Karpas-422 (cell line): ENCODE data around the gene NOC2L. TPM values are rescaled to one million over a fixed set of nuclear protein-coding genes. Genes with fewer than 3 reads are reported as not detected.
A peak's percentile ranks its signal among the peaks of the same experiment; 100 is the strongest.

Experiments
- DNase-seq: peaks from one replicate; pipeline ENCODE4 v3.0.0-alpha.2; 2015
- H2AFZ ChIP-seq: fragments of 200-600 bp; sonication (generic); 2 replicates; pipeline ENCODE4 v1.6.1; 2014; ENCODE audit warnings: antibody characterized with exemption, low read length, mixed read lengths
- H3K27ac ChIP-seq: fragments of 200-600 bp; sonication (generic); 2 replicates; pipeline ENCODE4 v1.5.1; 2014; ENCODE audit warnings: mild to moderate bottlenecking, low read length, moderate library complexity
- H3K27me3 ChIP-seq: fragments of 200-600 bp; sonication (generic); 2 replicates; pipeline ENCODE4 v1.6.1; 2014; ENCODE audit warnings: low read length, mixed read lengths
- H3K36me3 ChIP-seq: fragments of 200-600 bp; sonication (generic); 2 replicates; pipeline ENCODE4 v1.6.1; 2014; ENCODE audit warnings: low read length, mixed read lengths; ENCODE audit not compliant: insufficient read depth
- H3K4me1 ChIP-seq: fragments of 200-600 bp; sonication (generic); 2 replicates; pipeline ENCODE4 v1.6.1; 2014; ENCODE audit warnings: mild to moderate bottlenecking, low read length, mixed read lengths
- H3K4me2 ChIP-seq: fragments of 200-600 bp; sonication (generic); 2 replicates; pipeline ENCODE4 v1.6.1; 2014; ENCODE audit warnings: low read length, low read depth, mild to moderate bottlenecking; ENCODE audit not compliant: poor library complexity, severe bottlenecking
- H3K4me3 ChIP-seq: fragments of 200-600 bp; sonication (generic); 2 replicates; pipeline ENCODE4 v1.5.1; 2014; ENCODE audit warnings: mild to moderate bottlenecking, antibody characterized with exemption, low read length, mixed read lengths
- H3K79me2 ChIP-seq: fragments of 200-600 bp; sonication (generic); 2 replicates; pipeline ENCODE4 v1.6.1; 2014; ENCODE audit warnings: mild to moderate bottlenecking, low read length, mixed read lengths
- H3K9ac ChIP-seq: fragments of 200-600 bp; sonication (generic); 2 replicates; pipeline ENCODE4 v1.6.0; 2014; ENCODE audit warnings: low read length
- H3K9me2 ChIP-seq: fragments of 200-600 bp; sonication (generic), shearing (Covaris generic); replicated peaks from 2 replicates; pipeline ENCODE4 v1.6.0; 2014; ENCODE audit warnings: mild to moderate bottlenecking, low read length, moderate library complexity; ENCODE audit not compliant: insufficient read depth
- H3K9me3 ChIP-seq: fragments of 300-700, 200-600 bp; sonication (generic); 2 replicates; pipeline ENCODE4 v1.6.1; 2014; ENCODE audit warnings: low read length, mixed read lengths
- H4K20me1 ChIP-seq: fragments of 200-600 bp; sonication (generic); 2 replicates; pipeline ENCODE4 v1.6.1; 2014; ENCODE audit warnings: mild to moderate bottlenecking, antibody characterized with exemption, low read length, low read depth; ENCODE audit not compliant: insufficient read depth
- total RNA-seq: library from RNA; depleted of rRNA; stranded (reverse); fragments of >200 nt; shearing (Covaris generic); gene quantifications from 2 replicates; pipeline ENCODE4 v1.2.3, GENCODE V29; 2014; ENCODE audit warnings: low replicate concordance

Gene NOC2L
- total RNA-seq, 1 experiment from 2014 or later, result 32.5 TPM

- H3K9me3 ChIP-seq, result no peaks in the 10 kb centered on the region
- peaks cover 33% of the 10 kb centered on the region; the same call in 1 of the 2 replicates for H4K20me1 ChIP-seq
- H3K9me2 ChIP-seq, result no peaks in the 10 kb centered on the region
- H3K27me3 ChIP-seq, result no peaks in the 10 kb centered on the region
- no peak overlapping the region for H3K4me2 ChIP-seq
- peaks cover 8% of the 10 kb centered on the region; the same call in 1 of the 2 replicates for H3K36me3 ChIP-seq
- H3K79me2 ChIP-seq, result no peaks in the 10 kb centered on the region
- H3K4me1 ChIP-seq, result peaks cover 19% of the 10 kb centered on the region
- no peak overlapping the region for H2AFZ ChIP-seq
- H3K27ac ChIP-seq, result no peak overlapping the region
- no peak for DNase-seq
- no peak overlapping the region for H3K9ac ChIP-seq
- H3K4me3 ChIP-seq, result no peak overlapping the region
Measured at GRCh38 chr1:945688-946556, 13.1 kb downstream of the NOC2L start.

- Histone ChIP-seq H3K4me3 (no peak overlapping the region), H4K20me1 (peaks cover 31% of the 10 kb centered on the region; the same call in 1 of the 2 replicates), H3K4me1 (peaks cover 24% of the 10 kb centered on the region), H3K36me3 (no peaks in the 10 kb centered on the region), H2AFZ (no peak overlapping the region), H3K9ac (no peak overlapping the region), H3K9me3 (no peaks in the 10 kb centered on the region), H3K79me2 (no peaks in the 10 kb centered on the region), H3K4me2 (no peak overlapping the region), H3K9me2 (no peaks in the 10 kb centered on the region), H3K27me3 (no peaks in the 10 kb centered on the region), H3K27ac (no peak overlapping the region)
- DNase-seq, result no peak
Measured at GRCh38 chr1:944341-945325, 14.4 kb downstream of the NOC2L start.

GRCh38 chr1:943545-944340, 15.3 kb downstream of the NOC2L start:
- Histone ChIP-seq H3K4me3 (no peak overlapping the region), H3K4me2 (no peak overlapping the region), H3K27me3 (no peaks in the 10 kb centered on the region; the same call in 1 of the 2 replicates), H4K20me1 (peaks cover 31% of the 10 kb centered on the region; the same call in 1 of the 2 replicates), H3K36me3 (no peaks in the 10 kb centered on the region), H3K9ac (no peak overlapping the region), H3K27ac (no peak overlapping the region), H3K9me2 (no peaks in the 10 kb centered on the region), H2AFZ (no peak overlapping the region), H3K79me2 (no peaks in the 10 kb centered on the region), H3K4me1 (peaks cover 28% of the 10 kb centered on the region), H3K9me3 (no peaks in the 10 kb centered on the region)
- no peak for DNase-seq

GRCh38 chr1:942864-943533, 16.1 kb downstream of the NOC2L start:
- Histone ChIP-seq H3K4me2 (peak overlapping the region; percentile 60), H3K36me3 (no peaks in the 10 kb centered on the region)

GRCh38 chr1:942411-942821, 16.6 kb downstream of the NOC2L start:
- H4K20me1 ChIP-seq, result peaks cover 30% of the 10 kb centered on the region; the same call in 1 of the 2 replicates
- no peak overlapping the region for H3K9ac ChIP-seq
- peak; percentile 68 for DNase-seq
- H3K27ac ChIP-seq, result no peak overlapping the region
- peak overlapping the region; percentile 60 for H3K4me2 ChIP-seq
- H3K4me3 ChIP-seq, result peak overlapping the region; percentile 44; the same call in 1 of the 2 replicates
- no peaks in the 10 kb centered on the region for H3K79me2 ChIP-seq
- no peaks in the 10 kb centered on the region for H3K9me2 ChIP-seq
- no peaks in the 10 kb centered on the region for H3K9me3 ChIP-seq
- H3K27me3 ChIP-seq, result no peaks in the 10 kb centered on the region; the same call in 1 of the 2 replicates
- H2AFZ ChIP-seq, result no peak overlapping the region
- no peaks in the 10 kb centered on the region for H3K36me3 ChIP-seq
- peaks cover 28% of the 10 kb centered on the region for H3K4me1 ChIP-seq

More at GRCh38 chr1:942864-943533, 16.1 kb downstream of the NOC2L start:
- no peaks in the 10 kb centered on the region for H3K79me2 ChIP-seq
- peaks cover 31% of the 10 kb centered on the region; the same call in 1 of the 2 replicates for H4K20me1 ChIP-seq
- H3K4me3 ChIP-seq, result no peak overlapping the region
- no peak overlapping the region for H3K27ac ChIP-seq
- H3K4me1 ChIP-seq, result peaks cover 28% of the 10 kb centered on the region
- no peaks in the 10 kb centered on the region for H3K9me3 ChIP-seq
- peak; percentile 59 for DNase-seq
- no peak overlapping the region for H2AFZ ChIP-seq
- no peaks in the 10 kb centered on the region for H3K9me2 ChIP-seq
- no peak overlapping the region for H3K9ac ChIP-seq
- no peaks in the 10 kb centered on the region; the same call in 1 of the 2 replicates for H3K27me3 ChIP-seq

- Histone ChIP-seq H3K4me2 (peak overlapping the region; percentile 60), H3K36me3 (no peaks in the 10 kb centered on the region), H3K27me3 (no peaks in the 10 kb centered on the region; the same call in 1 of the 2 replicates), H3K9me2 (no peaks in the 10 kb centered on the region), H2AFZ (no peak overlapping the region), H3K79me2 (no peaks in the 10 kb centered on the region), H3K27ac (no peak overlapping the region), H3K4me1 (peaks cover 28% of the 10 kb centered on the region), H3K9ac (no peak overlapping the region), H3K4me3 (peak overlapping the region; percentile 44; the same call in 1 of the 2 replicates), H4K20me1 (peaks cover 26% of the 10 kb centered on the region; the same call in 1 of the 2 replicates), H3K9me3 (no peaks in the 10 kb centered on the region)
- DNase-seq, result peak; percentile 72
Measured at GRCh38 chr1:941588-942383, 17.3 kb downstream of the NOC2L start.
